Neural progenitor cell (in vitro differentiated cells): ENCODE data around the gene FAM78B.

Experiments
- EZH2 ChIP-seq: fragments of 200-600 bp; sonication (generic); IDR thresholded peaks from 2 replicates; pipeline ENCODE4 v1.6.1; 2017; ENCODE audit warnings: antibody characterized with exemption, mild to moderate bottlenecking, moderate library complexity
- TF ChIP-seq, protein P1 (sequence below): fragments of 200-600 bp; sonication (generic); IDR thresholded peaks from 2 replicates; pipeline ENCODE4 v1.5.1; 2017; ENCODE audit warnings: antibody characterized with exemption, mild to moderate bottlenecking

GRCh38 chr1:166080277-166080966, 86.4 kb downstream of the FAM78B start:
- TF ChIP-seq, protein P1, sequence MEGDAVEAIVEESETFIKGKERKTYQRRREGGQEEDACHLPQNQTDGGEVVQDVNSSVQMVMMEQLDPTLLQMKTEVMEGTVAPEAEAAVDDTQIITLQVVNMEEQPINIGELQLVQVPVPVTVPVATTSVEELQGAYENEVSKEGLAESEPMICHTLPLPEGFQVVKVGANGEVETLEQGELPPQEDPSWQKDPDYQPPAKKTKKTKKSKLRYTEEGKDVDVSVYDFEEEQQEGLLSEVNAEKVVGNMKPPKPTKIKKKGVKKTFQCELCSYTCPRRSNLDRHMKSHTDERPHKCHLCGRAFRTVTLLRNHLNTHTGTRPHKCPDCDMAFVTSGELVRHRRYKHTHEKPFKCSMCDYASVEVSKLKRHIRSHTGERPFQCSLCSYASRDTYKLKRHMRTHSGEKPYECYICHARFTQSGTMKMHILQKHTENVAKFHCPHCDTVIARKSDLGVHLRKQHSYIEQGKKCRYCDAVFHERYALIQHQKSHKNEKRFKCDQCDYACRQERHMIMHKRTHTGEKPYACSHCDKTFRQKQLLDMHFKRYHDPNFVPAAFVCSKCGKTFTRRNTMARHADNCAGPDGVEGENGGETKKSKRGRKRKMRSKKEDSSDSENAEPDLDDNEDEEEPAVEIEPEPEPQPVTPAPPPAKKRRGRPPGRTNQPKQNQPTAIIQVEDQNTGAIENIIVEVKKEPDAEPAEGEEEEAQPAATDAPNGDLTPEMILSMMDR: no peak
- TF ChIP-seq EZH2: no peak
